ENCODE data around the gene PITHD1.

DNA sequence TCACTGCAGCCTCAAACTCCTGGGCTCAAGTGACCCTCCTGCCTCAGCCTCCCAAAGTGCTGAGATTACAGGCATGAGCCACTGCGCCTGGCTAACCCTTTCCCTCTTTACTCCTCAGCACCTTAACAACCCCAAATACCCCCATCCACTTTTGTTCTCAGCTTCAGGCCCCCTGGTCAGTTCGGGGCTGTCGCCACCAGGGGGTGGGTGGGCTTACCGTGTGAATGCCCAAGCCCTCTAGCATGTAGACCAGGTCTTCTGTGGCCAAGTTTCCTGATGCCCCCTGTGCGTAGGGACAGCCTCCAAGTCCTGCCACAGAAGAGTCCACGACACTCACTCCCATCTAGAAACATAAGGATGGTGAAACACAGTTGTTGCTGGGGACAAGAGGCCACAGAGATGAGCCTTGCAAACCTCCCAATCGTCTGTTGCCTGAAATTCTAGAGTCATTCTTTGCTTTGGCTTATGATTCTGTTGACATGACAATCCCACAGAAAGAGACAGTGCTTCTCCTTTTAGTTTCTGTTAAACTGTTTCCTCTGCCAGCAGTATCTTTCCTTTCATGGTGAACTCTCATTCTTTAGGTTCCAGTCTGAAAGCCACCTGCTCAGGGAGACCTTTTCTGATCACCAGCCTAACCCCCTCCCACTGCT, 26.1 kb downstream of the PITHD1 start:
- no peak for TF ChIP-seq POU6F1 (CRISPR knock-in tag; IDR thresholded peaks at IDR 0.05; ENCODE audit: borderline replicate concordance, low read depth)
- TF ChIP-seq ZFP3 (CRISPR knock-in tag; IDR thresholded peaks at IDR 0.05): no peak
- no peak for TF ChIP-seq TCF4 (CRISPR knock-in tag; IDR thresholded peaks at IDR 0.05; ENCODE audit: borderline replicate concordance)
- no peak for TF ChIP-seq BACH2 (CRISPR knock-in tag; IDR thresholded peaks at IDR 0.05; ENCODE audit: borderline replicate concordance)
- no peak for TF ChIP-seq ZNF8 (CRISPR knock-in tag; IDR thresholded peaks at IDR 0.05)
- TF ChIP-seq ZNF565 (CRISPR knock-in tag; conservative IDR thresholded peaks at IDR 0.05; ENCODE audit: low read depth): no peak
- TF ChIP-seq CSDC2 (CRISPR knock-in tag; IDR thresholded peaks at IDR 0.05): no peak
- TF ChIP-seq ISL1 (CRISPR knock-in tag; IDR thresholded peaks at IDR 0.05): no peak
- TF ChIP-seq PATZ1 (CRISPR knock-in tag; IDR thresholded peaks at IDR 0.05; ENCODE audit: borderline replicate concordance): no peak

Data from SK-N-SH treated with all-trans-retinoic acid at 6 μM for 48 hours (cell line).